HG02943 (cell line): ENCODE data around the gene PIGS.
"Not testable (repeated sequence)": the region's sequence is repeated elsewhere in the genome, so short reads cannot be mapped to it uniquely, and the experiment has no call there.

Experiments
- ATAC-seq: cut with Tn5 transposase; IDR thresholded peaks from one replicate; pipeline ENCODE4 v1.9.1; 2021; ENCODE audit warnings: mild to moderate bottlenecking, low read depth, moderate library complexity; ENCODE audit not compliant: unreplicated experiment

PIGS gene

DNA sequence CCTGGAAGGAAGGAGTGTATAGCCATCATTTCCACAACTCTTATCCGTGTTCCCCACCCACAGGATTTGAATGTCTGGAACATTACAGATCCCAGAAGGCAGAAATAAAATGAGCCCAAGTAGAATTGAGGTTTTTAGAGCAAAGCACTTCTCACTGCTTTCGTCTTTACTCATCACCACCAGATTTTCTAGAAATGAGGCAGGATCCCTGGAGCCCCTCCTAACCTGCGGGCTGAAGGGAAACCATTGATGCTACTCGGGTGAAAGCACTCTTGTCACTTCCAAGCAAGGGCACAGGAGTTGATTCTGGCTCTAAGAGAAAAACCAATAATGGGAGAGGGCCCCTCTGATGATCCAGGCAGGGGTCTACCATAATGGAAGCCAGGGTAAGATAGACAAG is 8.2 kb upstream of the PIGS start:
- ATAC-seq, result no peak

DNA sequence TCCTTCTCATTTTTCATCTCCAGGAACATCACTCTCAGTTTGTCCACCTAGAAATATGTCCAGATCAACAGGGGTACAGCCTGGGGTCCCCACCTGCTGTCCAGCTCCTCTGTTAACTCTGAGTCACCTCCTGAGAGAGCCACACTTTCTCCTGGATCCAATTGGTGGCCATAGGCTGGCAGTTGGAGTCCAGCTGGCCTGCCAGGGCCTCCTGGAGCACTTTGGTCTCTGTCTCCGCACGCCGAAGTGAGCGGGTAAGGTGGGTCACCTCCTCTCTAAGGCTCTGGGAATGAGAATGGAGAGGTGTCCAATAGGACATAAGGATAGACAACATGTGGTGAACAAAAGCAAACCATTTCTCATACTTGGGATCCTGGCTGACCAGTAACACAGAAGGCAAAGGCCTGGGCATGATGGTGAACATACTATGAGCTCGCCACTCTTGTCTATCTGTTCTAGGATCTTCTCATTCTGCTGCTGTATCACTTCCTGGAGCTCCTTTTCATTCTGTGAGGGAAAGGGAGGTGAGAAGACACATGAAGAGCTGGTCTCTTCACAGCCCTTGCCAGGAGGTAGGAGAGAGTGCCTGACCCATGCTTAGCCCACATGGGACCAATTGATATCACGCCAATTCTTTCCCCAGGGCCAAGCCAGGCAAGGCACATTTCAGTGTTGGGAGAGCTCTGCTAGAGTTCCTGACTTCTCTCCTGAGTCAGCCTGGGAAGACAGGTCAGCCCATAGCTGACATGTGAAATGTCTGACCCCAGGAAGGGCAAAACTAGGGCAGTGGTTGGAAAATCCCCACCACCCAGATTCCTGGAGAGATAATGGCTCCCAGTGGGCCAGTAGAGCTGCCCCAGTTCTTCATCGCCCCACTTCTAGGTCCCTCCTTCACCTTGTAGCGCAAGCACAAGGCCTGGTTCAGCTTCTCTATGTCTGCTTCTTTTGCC is 7.2 kb upstream of the PIGS start:
- ATAC-seq, result no peak

DNA sequence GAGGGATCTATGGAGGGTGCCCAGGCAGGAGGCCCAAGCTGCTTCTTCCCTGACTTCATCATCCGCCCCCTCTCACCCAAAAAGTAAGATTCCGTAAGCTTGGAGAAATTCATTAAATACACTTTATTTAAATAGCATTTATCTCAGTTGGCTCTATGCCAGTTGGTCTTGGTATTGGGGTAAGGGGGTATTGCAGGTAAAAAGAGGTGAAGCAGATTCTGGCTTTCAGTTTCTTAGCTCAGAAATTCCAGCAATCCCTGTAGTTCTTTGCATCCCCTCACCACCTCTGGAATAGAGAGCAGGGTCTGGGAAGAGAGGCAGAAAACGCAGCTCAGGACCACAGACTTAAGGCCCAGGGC is 6.1 kb upstream of the PIGS start:
- no peak for ATAC-seq

DNA sequence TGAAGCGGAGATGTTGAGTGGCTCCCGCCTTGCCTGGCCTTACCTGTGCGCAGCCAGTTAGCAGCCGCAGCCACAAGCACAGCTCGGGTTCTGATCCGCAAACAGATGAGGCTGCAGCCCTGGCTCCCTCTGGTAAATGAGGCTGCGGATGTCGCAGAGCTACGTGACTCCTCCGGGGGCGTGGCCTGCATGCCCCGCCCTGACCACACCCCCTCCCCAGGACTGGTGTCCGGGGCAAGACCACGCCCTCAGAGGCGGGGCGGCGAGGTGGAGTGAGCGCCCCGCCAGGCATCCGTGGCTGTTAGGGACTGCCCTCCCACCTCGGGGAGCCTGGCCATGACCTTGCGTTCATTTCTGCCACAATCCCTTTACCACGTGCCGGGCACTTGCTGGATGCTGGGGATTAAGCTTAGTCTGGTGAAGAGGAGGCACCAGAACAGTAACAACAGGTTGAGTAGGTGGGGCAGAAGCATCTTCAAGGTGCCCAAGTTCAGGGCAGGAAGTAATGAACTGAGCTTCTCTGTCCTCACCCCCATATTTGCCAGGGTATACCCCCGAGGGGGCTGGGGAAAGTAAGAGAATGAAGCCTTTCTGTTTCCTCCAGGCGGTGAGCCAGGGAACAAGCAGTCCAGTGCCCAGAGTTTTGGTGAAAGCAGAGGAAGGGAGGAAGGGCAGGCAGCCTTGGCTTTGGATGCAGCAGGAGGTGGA is 5.6 kb upstream of the PIGS start, which contains the start of gene ALDOC:
Gene ALDOC, minus strand, starts transcription at position 138 of the 708 bp plus-strand sequence. CDS start 1,363 bp downstream, outside the sequence.
- no peak for ATAC-seq

DNA sequence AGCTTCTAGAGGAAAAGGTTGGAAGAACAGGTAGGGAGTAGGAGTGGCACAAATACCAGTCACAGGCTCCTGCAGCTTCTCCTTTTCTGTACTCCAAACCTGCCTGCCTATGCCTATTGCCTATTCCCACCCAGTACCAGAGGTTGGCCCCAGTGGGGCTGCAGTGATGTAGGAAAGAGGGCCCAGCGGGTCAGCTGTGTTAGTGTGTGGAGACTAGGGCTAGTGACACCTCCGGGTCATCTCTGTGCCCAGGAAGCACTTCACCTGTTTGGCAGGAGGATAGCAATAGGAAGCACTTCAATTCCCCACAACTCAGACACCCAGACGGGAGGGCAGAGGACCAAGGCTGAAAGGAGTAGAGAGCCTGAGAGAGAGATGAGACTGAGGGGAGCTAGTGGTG is 4.7 kb upstream of the PIGS start:
- ATAC-seq, result not testable (repeated sequence)

DNA sequence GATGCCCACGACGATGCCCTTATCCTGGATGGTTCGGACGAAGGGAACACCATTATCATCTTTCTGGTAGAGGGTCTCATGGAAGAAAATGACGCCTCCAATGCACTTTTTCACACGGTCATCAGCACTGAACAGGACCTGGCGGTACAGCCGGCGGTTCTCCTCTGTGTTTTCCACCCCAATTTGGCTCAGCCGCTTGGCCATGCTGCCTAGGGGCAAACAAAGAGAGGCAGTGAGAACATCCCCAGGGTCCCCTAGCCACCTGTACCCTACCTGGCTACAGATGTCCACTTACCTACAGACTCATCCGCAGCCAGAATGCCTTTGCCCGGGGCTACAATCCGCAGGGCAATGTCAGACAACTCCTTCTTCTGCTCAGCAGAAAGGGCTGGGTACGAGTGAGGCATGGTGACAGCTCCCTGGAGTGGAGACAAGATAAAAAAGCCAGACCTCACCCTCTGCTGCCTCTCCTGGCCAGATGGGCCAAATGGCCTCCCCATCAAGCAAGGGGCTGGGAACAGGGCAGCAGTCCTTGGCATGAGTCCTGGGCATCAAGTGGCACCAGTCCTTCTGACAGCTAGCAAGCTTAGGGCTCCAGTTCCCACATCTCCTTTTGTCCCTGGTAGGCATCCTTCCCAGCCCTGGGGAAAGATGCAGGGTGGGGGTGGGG is 3.9 kb upstream of the PIGS start:
- no peak for ATAC-seq

DNA sequence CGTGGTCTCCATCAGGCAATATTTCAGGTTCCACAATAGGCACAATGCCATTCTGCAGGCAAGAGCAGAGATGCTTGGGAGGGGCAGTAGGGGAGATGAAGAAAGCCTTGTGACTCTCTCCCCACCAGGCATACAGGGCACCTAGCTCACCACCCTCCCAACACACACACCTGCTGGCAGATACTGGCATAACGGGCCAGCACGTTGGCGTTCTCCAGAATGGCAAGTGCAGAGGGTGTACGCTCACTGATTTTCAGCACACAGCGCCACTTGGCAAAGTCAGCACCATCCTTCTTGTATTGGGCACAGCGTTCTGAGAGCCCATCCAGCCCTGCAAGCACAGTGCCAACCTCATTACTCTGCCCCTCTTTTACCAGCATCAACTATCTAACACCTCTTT is 3.2 kb upstream of the PIGS start:
- no peak for ATAC-seq

DNA sequence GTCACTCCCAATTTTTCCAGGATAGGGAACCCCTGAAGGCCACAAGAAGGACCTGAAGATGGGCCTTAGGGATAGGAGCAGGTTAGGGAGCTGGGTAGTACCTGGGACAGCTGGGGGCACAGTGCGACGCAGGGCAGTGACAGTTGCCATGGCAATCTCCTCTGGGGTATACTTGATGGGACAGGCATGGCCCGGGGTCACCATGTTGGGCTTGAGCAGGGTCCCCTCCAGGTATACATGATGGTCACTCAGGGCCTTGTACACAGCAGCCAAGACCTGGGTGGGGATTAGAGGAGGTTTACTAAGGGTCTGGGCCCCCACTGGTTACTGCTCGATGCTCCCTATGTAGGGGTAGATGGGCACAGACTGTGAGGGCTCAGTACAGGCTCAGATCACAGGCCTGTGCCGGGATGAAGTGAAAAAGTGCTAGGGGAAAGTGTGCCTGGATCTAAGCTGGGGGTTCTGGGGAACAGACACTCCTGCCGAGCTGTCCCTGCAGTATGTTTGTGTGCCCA is 2.7 kb upstream of the PIGS start:
- no peak for ATAC-seq

DNA sequence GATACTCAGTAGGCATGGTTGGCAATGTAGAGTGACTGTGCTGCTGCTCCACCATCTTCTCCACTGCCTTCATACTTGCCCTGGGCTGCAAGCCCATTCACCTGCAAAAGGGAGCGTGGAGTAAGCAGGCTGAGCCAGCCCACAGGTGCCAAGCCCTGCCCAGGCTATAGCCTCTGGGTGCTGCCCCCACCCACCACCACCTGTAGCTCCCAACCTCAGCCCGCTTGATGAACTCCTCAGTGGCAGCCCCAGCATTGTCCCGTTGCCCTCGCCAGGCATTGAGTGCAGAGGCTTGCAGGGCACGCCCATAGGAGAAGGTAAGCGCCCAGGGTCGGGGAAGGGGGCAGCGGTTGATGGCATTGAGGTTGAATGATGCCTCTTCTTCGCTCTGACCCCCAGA is 2.2 kb upstream of the PIGS start:
- no peak for ATAC-seq

DNA sequence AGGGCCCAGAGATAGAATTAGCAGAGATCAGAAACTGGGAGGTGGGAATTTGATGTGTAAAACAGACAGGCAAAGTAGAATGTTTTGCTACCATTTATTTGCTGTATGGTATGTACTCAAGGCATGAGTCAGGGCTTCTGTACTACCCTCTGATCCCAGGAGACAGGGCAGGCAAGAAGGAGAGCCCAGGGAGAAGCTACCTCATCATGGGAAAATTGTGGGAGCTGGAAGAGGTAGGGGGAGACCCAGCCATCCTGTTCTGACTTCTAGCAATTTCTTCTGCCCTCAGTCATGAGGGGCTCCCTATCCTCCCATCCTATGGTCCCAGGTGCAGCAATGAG is 1.7 kb upstream of the PIGS start:
- ATAC-seq, result no peak

DNA sequence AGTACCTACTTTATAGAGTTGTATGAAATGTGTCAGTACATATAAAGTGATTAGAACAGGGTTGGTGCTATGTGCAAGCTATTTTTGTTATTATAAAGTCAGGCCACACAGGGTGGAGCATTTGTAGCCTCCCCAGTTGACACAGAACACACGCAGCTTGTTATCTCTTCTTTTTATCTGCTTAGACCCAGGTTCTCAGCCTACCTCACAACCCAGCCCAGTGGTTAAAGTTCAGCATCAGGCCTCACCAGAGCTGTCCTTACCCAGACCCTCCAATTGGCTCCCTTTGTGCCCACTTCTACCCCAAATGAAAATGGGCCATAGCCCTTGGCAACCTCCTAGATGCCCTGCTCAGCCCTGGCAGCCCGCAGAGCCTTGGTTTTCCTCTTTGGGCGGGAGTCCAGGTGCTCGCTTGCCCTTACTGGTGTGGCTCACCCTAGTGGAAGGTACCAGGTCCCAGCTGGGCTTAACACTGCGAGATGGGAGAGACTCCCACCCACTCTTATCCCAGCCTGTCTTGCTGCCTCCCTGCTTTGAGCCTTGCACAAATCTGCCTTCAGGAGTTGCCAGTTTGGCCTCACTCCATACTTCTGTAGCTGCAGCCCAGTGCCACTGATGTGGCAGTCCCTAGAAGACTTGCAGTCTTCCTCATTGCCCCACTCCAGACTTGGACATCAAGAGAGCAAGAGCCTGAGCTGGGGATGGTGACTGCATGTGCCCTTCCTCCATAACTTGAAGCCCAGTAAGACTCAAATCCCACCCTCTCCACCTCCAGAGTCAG is 1.1 kb upstream of the PIGS start:
- ATAC-seq, result no peak

DNA sequence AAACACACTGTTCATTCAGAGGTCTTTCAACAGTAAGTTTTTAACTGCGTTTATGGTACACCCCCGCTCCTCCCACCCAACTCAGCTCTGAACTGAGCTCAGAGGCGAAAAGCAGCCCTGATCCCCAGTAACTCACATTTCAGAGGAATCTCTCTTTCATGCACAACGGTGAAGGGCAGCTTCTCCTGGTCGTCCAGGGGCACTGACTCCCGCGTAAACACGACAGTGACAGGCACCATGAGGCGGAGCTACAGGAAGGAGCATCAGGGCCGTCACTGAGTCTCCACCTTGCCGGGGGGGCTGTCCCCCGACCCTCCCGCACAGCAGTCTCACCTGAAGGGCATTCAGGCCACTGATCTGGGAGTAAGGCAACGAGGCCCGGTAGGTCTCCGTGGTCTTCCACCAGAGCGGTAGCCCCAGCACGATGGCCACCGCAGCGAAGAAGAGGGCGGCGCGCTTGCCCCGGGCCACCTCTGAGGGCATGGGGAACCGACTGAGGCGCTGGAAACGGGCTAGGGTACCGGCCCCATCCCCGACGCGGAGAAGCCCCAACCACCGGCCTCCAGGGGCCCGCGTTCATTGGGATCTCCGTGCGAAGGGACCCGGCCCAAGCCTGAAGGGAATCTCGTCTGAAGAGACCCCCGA is 486 bp downstream of the PIGS start:
- peak; percentile 24 for ATAC-seq

DNA sequence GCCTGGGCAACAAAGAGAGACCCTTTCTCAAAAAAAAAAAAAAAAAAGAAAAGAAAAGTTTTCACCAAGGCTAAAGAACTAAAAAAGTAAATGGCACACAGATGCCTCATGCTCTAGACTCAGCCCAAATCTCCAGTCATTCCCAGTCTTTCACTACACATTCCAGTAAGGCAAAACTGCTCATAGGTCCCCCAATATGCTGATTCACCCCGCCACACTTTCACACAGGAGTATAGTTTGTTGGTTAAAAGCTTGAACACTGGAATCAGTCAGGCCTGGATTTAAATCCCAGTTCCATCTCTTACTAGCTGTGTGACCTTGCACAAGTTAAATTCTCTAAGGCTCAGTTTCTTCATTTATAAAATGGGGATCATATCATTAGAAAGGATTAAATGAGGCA is 1.9 kb downstream of the PIGS start:
- no peak for ATAC-seq

DNA sequence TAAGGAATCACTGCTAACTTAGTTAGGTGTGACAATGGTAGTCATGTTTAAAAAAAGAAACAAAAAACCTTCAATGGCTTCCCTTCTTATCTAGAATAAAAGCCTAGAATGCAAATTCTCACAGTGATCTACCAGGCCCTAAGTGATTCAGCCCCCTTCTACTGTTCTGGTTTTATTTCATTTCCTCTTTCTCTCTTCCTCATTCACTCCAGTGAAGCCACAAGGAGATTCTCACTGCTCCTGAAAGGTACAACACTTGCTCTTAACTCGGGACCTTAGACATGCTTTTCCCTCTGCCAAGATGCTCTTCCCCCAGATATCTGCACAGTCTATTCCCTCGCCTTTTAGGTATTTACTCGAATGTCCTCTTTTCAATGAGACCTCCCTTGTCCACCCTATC is 3.7 kb downstream of the PIGS start:
- no peak for ATAC-seq

DNA sequence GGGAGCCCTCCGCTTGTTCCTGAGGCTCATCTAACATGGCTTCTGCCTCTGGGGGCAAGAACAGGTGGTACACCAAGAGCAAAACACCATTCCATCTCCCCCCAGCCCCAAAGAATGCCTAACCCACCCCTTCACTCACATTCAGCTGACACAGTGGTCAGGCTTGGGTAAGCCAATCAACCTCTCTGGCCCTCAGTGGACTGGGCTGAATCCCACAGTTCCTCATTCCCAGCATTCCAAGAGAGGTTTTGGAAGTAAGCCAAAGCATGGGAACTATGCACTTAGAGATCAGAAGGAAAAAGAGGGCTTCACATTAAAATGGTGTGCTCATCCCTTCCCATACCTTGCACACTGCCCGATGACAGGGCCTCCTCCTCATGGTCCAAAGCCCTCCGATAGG is 7.8 kb downstream of the PIGS start:
- ATAC-seq, result no peak

DNA sequence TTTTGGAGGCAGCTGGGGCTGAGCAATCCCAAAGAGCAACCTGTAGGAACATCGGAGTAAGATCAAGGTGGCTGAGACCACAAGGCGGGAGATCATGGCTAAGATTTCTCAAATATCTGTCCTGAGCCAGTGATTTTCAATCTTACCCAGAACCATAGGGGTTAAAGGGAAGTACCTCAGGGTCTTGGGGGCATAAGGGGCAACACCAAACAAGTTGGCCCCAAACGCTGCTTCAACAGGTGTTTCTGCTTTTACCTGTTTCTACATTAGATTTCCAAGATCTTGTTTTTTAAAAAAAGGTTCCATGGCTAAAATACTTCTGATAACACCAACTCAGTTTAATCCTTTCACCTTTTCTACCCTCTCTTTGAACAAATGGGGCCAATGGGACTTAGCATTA is 16.3 kb downstream of the PIGS start:
- ATAC-seq, result no peak

DNA sequence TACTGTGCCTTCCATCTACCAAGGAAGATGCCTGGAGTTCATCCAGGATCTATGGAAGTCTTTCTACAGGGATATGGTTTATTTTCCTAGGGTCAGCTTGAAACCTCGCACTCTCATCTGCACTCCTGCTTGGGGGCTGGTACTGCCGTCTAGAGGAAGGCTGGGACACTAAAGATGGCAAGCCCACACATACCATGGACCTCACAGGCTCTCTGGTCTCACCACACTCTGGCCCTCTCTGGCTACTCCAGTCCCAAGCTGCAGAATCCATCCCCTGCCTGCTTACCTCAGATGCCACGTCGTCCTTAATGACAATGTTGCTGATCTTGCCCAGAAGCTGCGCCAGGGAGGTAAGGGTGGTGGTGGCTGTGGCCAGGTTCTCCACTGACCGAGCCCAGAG is 16.8 kb downstream of the PIGS start:
- ATAC-seq, result no peak

DNA sequence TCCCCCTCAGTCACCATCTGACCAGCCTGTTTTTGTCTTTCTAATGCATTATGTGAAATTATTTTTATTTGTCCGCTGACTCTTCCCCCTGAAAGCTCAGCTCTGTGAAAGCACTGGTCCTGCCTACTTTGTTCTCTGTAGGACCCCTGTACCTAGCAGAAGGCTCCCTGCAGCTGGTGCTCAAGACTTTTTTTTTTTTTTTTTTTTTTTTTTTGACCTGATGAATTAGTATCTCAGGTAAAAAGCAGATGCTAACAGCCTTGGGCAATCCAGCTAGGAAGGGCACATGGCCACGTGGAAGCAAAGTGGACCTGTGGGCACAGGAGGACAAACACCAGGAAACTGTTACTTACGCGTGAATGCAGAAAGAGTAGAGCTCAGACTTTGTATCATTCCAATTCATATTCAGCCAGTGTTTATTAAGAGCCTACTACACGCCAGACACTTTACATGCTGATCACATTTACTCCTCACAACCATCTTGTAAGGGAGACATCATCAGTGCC is 18.3 kb downstream of the PIGS start:
- no peak for ATAC-seq

DNA sequence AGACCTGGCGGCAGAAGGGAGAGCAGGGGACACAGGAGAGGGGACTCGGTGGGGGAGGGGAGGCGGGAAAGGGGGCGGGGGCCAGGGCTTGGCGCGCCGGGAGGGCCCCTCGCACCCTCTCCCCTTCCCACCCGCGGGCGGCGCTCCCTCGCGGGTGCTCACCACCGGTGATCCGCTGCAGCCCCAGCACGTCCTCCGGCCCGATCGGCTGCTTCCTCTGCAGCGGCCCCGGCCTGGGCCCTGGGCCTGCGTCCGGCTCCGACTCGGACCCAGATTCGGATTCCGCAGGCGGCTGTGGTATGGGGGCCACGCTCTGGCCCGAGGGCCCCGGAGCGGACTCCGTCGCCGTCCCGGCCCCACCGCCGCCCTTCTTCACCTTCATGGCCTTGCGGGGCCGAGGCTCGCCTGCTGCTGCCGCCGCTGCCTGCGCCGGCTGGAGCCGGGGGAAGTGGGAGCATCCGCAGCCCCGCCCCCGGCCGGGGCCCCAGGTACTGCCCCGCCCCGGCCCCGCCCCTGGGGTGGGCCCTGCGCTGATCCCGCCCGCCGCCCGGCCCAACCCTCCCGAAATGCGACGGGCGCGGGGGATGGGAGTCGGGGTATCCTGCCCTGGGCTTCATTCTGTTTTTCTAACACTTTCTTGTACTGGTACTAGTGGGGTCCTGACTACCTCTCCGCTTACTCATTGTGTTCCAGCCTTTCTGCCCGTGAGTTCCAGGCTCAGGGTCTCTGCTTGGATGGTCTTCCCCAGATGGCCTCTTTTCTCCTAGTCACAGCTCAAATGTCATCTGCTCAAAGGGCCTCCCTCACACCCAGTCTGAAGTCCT is 18.9 kb downstream of the PIGS start, which contains the start of gene UNC119:
Gene UNC119, minus strand, starts transcription at position 449 of the 824 bp plus-strand sequence. Its CDS starts 67 bp downstream, at position 382.
- ATAC-seq, result no peak
